ENCODE measurements around the gene PTGR3.

DNA sequence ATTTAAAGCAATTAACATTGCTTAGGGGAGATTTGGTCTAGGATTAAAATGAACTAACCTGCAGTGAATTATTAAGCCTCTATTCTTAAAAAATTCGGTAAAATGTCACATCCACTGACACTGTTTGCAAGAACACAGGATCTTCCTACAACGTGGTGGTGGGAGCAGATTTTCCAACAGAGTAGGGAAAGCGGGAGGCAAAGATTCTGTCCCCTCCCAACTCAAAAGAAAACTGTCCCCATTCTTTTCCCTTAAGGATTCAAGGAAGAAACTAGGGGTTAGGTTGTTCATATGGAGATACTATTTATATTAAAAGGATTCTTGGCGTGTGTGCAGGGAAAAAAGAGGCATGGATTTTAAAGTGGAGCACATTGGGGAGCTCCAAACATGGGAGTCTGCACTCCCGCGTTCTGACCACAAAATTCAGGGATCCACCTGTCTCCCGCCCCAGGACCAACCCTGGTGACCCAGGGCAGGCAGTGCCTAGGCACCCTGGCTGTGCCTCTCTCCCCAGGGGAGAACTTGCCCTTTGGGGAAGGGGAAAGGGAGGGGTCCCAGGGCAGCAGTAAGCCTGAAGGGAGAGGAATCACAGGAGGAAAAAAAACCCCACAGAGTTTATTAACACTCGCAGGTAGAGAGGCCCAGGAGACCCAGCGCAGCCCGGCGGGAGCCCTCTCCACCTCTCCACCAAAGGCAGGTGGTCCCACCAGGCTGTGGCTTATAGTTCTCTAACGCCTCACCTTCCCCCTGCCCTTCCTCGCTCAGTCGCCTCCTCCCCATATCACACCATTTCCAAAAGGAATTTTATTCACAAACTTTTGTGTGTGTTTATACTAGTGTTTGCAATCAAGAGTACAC lies 2.3 kb downstream of the PTGR3 start:
- TF ChIP-seq CTCF (conservative IDR thresholded peaks at IDR 0.05; ENCODE audit: low read depth, low read length) (no peak), EZH2 (IDR thresholded peaks at IDR 0.05; ENCODE audit: borderline replicate concordance, low read depth, low read length, poor library complexity, severe bottlenecking) (no peak)

All from A673 (cell line).